ENCODE results near the gene RCBTB2. TPM values are rescaled to one million over a fixed set of nuclear protein-coding genes. Genes with fewer than 3 reads are reported as not detected.

The RCBTB2 gene
- total and polyA plus RNA-seq, 3 donors from 2014 or later, result 10.0 to 15.6 (median 12.2) TPM

DNA sequence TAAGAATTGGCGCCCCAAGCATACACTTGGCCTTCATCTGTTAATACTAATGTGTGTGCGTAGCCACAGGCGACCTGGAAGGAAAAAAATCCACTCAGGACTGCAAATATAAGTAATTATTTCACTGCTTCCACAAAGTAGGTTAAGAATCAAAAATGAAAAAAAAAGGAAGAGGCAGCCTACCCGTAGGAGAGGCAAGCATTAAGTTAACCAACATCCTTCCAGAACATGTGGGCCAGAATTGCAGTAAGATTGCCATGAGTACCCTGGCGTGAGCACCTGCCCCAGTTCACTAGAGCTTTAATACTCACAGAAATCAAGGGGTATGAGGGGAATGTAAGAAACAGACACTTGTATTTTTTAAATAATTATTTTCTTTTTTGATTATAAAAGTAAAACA, 22.2 kb downstream of the RCBTB2 start:
- Histone ChIP-seq H3K4me1 (no peaks in the 10 kb centered on the region), H3K9me3 (no peaks in the 10 kb centered on the region), H3K36me3 (ENCODE audit: low read depth, missing control alignments) (peaks cover 3% of the 10 kb centered on the region), H3K4me3 (no peak overlapping the region), H3K27me3 (no peaks in the 10 kb centered on the region), H3K27ac (no peak overlapping the region)
- 88 to 89% methylated on average over 5 of the region's 5 CpGs for WGBS, 2 donors
- DNase-seq, result no peak
- intact Hi-C loops (cut with DNase I; ENCODE audit: low total_unique reads), result no loop called here
- TF ChIP-seq POLR2A (IDR thresholded peaks at IDR 0.05), result no peak
- TF ChIP-seq, protein P1, sequence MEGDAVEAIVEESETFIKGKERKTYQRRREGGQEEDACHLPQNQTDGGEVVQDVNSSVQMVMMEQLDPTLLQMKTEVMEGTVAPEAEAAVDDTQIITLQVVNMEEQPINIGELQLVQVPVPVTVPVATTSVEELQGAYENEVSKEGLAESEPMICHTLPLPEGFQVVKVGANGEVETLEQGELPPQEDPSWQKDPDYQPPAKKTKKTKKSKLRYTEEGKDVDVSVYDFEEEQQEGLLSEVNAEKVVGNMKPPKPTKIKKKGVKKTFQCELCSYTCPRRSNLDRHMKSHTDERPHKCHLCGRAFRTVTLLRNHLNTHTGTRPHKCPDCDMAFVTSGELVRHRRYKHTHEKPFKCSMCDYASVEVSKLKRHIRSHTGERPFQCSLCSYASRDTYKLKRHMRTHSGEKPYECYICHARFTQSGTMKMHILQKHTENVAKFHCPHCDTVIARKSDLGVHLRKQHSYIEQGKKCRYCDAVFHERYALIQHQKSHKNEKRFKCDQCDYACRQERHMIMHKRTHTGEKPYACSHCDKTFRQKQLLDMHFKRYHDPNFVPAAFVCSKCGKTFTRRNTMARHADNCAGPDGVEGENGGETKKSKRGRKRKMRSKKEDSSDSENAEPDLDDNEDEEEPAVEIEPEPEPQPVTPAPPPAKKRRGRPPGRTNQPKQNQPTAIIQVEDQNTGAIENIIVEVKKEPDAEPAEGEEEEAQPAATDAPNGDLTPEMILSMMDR (IDR thresholded peaks at IDR 0.05), result no peak

DNA sequence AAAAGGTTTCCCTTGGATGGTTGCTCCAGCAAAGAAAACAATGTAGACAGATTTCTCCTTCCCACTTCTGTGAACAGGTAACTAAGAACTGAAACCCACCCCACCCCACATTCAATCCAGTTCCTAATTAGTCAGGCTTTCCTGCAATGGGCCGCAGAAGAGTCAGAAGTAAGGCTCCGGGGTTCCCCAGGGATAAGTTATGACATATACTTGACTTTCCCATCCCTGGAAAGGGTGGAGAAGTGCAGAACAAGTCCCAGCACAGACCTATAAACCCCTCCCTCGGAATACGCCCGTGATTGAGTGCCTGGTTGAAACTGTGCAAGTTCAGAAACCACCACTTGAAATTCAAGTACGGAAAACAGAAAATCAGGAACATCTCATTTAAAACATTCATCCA, 24.9 kb downstream of the RCBTB2 start:
- 85 to 95% methylated on average over 6 of the region's 6 CpGs for WGBS, 2 donors
- Histone ChIP-seq H3K9me3 (no peaks in the 10 kb centered on the region), H3K36me3 (ENCODE audit: low read depth, missing control alignments) (peaks cover 3% of the 10 kb centered on the region), H3K4me1 (no peaks in the 10 kb centered on the region), H3K27ac (no peak overlapping the region), H3K4me3 (no peak overlapping the region), H3K27me3 (no peaks in the 10 kb centered on the region)
- no peak for DNase-seq
- no peak for TF ChIP-seq POLR2A (IDR thresholded peaks at IDR 0.05)
- TF ChIP-seq, protein P1 (IDR thresholded peaks at IDR 0.05), result no peak
- intact Hi-C loops (cut with DNase I; ENCODE audit: low total_unique reads), result no loop called here

DNA sequence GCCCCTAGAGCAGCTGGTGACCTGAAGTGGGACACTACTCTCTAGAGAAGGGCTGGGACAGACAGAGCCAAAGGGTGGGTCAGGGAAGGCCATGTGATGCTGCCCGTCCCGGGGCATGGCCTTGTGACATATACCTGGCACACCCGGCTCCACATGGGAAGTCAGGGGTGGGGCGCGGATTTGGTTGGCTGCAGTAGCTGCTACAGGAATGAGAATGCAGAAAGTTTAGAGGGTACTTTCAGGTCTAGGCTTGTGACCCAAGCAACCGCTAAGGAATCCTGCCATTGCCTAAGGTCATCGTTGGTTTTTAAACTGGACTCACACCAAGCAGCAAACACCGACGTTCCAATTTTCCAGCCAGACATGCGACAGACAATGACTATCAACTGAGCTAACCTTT, 25.9 kb downstream of the RCBTB2 start:
- H3K4me1 ChIP-seq, result no peaks in the 10 kb centered on the region
- intact Hi-C loops (cut with DNase I; ENCODE audit: low total_unique reads), result no loop called here
- DNase-seq, result no peak
- no peaks in the 10 kb centered on the region for H3K9me3 ChIP-seq
- H3K4me3 ChIP-seq, result no peak overlapping the region
- no peak overlapping the region for H3K27ac ChIP-seq
- WGBS, 2 donors, result 89 to 92% methylated on average over 7 to 10 of the region's 10 CpGs
- TF ChIP-seq POLR2A (IDR thresholded peaks at IDR 0.05), result no peak
- TF ChIP-seq, protein P1 (IDR thresholded peaks at IDR 0.05), result no peak
- peaks cover 3% of the 10 kb centered on the region for H3K36me3 ChIP-seq (ENCODE audit: low read depth, missing control alignments)
- no peaks in the 10 kb centered on the region for H3K27me3 ChIP-seq

DNA sequence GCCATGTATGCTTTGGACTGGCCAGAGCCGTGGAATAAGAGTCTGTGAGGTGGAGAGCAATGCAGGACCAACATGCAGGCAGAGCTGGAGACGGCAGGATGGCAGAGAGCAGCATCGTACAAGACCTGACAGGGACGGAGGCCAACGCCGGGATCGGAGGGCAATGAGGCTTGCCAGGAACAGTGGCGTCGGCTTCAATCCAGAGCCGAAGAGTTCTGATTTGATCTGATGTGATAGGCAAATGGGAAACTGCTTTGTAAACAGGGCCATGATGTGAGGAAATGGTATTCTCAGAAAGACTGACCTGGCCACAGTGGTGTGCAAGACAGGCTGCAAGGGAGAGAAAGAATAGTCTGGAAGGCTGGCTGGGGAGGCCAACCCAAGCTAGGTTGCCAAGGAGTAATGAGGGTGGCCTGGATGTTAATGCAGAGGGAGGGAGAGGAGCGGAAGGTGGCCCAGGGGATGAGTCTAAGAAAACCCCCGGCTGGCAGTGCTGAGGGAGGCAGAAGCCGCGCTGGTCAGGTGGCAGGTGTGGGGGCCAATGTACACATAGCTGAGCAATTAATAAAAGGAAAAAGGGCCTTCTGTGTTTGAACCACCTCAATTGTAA, 26.7 kb downstream of the RCBTB2 start:
- 69 to 77% methylated on average over 14 of the region's 14 CpGs for WGBS, 2 donors
- TF ChIP-seq, protein P1 (IDR thresholded peaks at IDR 0.05), result no peak
- TF ChIP-seq POLR2A (IDR thresholded peaks at IDR 0.05), result no peak
- H3K4me1 ChIP-seq, result no peaks in the 10 kb centered on the region
- H3K4me3 ChIP-seq, result no peak overlapping the region
- H3K27ac ChIP-seq, result peak overlapping the region; percentile 54 to 58
- peaks cover 3% of the 10 kb centered on the region for H3K36me3 ChIP-seq (ENCODE audit: low read depth, missing control alignments)
- H3K27me3 ChIP-seq, result no peaks in the 10 kb centered on the region
- no peak for DNase-seq
- intact Hi-C loops (cut with DNase I; ENCODE audit: low total_unique reads), result no loop called here
- no peaks in the 10 kb centered on the region for H3K9me3 ChIP-seq

DNA sequence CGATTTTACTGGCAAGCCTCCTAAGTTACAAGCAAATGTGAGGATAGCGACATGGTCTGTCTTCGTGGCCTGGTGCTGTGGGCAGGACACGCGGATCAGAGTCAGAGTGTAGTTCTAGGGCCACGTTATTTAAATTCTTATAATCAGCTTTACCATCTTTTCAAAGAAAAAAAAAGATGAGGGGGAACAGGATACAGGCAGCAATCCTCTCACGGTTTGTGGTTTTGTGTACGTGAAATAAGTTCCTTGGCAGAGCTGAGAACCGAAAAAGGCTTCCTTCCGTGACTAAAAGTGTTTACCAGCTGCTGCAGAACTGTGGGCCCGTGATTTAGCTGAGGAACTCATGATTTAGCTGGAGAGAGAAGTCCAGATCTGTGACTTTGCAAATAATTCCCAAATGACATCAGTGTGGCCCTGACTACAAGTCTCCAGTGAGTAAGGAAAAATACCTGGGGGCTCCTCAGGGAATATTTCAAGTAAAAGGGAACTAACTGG, 27.2 kb downstream of the RCBTB2 start:
- DNase-seq, result peak; percentile 55
- H3K4me1 ChIP-seq, result no peaks in the 10 kb centered on the region
- no peaks in the 10 kb centered on the region for H3K27me3 ChIP-seq
- H3K27ac ChIP-seq, result peak overlapping the region; percentile 54 to 58
- WGBS, 2 donors, result 81 to 82% methylated on average over 11 of the region's 11 CpGs
- peaks cover 3% of the 10 kb centered on the region for H3K36me3 ChIP-seq (ENCODE audit: low read depth, missing control alignments)
- H3K4me3 ChIP-seq, result no peak overlapping the region
- H3K9me3 ChIP-seq, result no peaks in the 10 kb centered on the region
- TF ChIP-seq, protein P1 (IDR thresholded peaks at IDR 0.05), result no peak
- TF ChIP-seq POLR2A (IDR thresholded peaks at IDR 0.05), result no peak
- intact Hi-C loops (cut with DNase I; ENCODE audit: low total_unique reads), result no loop called here

Data from testis (tissue), 3 donors.